Midbrain (tissue), 1 donor: ENCODE results near the gene SARM1.
A peak's percentile ranks its signal among the peaks of the same experiment; 100 is the strongest.
"Not testable (repeated sequence)": the region's sequence is repeated elsewhere in the genome, so short reads cannot be mapped to it uniquely, and the experiment has no call there.

Source experiments
- DNase-seq: peaks from one replicate; lab custom pipeline; 2025; lab: John Stamatoyannopoulos, UW

SARM1 gene

DNA sequence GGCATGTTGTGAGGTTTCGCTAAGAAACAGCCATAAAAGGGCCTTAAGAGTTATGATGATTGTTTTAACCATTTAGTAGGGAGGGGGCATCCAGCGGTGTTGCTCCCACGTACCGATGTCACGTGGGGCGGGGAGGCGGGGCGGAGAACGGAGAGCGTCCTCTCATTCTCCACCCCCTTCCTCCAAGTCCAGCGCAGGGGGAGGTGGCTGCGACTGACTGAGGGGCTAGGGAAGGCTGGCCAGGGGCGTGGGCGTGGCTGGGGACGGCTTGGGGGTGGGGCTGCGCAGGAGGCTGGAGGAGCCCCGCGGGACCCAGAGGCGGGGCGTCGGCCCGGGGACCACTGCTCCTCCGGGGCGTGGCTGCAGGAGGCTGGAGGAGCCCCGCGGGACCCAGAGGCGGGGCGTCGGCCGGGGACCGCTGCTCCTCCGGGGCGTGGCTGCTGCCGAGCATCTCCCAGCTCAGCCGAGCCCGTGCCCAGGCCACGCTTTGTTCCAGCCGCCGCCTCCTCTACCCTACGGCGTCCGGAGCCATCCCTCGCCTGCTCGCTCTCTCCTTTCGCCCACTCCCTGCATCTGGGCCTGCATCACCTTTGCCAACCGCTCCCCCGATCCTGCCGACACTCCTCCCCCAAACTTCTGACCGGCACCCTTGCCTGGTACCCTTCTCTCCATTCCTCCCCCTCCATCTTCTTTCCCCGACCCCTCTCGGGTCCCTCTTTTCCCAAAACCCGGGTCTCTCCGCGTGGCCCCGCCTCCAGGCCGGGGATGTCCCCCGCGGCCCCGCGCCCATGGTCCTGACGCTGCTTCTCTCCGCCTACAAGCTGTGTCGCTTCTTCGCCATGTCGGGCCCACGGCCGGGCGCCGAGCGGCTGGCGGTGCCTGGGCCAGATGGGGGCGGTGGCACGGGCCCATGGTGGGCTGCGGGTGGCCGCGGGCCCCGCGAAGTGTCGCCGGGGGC lies at the start of gene SARM1:
SARM1 (plus strand) TSS at position 450 of the 958 bp plus-strand sequence; CDS start at position 789, 339 bp downstream.
- peak; percentile 77 for DNase-seq

DNA sequence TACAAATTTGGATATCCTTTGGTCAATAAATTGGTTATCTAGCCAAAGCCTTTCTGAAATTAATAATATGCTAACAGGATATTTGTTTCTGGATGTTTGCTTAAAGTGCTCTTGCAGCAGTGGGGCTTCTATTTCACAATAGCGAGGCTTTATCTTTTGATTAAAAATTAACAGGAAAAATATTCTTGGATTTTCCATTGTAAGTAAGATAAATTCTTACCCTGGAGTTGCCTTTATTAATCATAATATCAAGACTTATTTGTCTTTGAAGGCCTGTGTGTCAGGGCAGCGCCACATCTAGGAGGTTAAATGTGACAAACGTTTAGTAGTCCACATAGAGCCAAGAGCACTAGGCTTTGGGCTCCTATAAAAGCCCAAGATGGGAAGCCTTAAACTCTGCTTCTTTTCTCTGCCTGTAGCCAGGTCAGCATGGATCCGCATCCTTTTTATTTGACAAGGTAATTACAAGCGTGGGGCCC lies 47.2 kb upstream of the SARM1 start:
- DNase-seq = no peak

DNA sequence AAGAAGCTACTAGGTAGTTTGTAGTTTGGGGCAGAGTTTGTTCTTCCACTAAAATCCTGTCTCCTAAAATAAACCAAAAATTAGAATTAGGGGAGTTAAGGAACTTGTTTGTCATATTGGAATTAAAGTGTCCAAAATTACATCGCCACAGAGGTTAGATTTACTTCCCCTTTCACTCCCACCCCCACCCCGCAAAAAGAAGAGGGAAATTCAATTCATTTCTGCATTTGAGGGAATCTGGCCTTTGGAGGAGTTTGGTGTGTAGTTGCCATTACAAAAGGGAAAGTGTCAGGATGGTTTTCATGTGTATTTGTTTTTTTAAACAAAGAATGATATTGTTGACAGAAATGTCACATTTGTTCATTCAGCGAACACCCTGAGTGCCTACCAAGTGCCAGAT lies 46.7 kb upstream of the SARM1 start:
- DNase-seq = no peak

DNA sequence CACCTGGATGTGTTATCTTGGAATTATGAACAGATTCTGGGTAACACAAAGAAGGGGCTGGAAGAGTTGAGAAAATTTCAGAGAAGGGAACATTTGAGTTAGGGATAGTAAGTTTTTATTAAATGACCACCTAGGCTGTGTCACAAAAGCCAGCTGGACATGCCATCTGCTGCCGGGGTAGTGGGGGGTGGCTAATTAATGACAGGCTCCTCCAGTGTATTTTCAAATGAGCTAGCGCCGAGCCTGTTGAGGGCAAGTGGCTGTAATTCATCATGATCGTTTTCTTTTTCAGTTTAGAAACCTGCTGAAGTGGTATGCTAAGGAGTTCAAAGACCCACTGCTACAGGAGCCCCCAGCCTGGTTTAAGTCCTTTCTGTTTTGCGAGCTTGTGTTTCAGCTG lies 46.3 kb upstream of the SARM1 start:
- no peak for DNase-seq

DNA sequence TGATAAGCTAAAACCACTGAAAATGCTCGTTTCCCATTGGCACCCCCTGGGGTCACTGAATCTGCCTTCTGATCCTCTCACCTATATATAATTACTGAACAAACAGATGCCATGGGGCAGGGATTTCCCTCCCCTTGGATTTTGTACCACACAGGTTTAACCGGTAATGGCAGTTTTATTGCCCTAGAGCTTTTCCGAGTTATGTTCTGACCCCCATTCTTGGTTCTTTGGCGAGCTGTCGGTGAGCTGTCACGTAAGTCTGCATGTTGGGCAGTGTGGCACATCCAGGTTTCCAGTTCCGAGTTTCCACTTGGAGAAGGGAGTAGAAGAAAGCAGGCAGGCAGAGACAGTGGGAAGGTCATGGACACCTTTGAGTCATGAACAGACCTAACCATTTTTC lies 45.4 kb upstream of the SARM1 start:
- no peak for DNase-seq

DNA sequence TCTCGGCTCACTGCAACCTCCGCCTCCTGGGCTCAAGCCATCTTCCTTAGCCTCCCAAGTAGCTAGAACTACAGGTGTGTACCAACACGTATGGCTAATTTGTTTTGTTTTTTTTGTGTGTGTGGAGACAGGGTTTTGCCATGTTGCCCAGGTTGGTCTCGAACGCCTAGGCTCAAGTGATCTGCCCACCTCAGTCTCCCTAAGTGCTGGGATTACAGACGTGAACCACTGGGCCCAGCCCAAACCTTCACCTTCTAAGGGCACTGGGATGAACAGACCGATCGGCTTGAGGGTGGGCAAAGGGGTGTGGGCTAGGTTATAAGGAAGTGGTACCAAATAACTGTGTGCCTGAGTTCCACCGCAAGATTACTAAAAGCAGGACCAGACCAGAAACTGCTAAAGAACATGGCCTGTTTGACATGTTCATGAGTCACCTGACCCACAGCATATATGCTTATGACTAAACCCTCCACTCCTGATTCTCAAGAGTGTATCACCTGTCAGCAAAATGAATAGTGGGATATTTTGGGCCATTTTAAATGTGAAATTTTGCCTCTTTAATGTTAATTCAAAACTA lies 44.4 kb upstream of the SARM1 start:
- DNase-seq = no peak

DNA sequence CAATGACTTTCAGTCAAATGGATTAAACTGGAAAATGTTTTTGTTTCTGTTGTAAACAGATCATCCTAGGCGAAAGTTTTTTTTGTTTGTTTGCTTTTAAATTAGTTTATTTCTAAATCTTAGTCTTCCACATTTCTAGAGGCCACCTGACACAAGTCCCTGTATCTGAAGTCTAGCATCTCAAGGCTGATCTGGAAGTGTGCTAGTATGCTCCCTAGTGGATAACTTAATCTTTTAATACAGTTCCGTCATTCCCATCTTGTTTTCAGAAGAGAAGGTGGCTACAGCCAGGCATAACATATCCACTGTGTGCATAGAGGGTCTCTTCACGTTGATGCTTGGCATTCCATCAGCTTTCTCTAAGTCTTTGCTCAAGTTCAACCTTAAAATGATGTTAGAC lies 43.8 kb upstream of the SARM1 start:
- DNase-seq = no peak

DNA sequence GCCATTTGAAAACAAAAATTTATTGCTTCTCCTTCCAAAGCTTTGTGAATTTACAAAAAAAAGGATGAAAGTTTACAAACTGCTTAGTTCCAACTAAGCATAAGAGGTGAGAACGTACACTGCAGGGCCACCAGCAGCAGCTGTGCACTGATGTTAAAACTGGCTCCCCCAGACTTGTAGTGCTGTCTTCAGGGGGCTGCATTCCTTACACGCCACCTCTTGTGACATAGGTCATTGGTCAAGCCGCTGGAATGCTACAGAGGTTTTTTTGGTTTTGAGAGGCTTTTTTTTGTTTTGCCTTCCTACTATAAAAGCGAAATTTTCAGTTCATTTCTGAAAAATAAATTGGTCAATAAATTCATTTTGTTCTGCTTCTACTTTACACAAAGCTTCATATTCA lies 43.2 kb upstream of the SARM1 start:
- DNase-seq = no peak

DNA sequence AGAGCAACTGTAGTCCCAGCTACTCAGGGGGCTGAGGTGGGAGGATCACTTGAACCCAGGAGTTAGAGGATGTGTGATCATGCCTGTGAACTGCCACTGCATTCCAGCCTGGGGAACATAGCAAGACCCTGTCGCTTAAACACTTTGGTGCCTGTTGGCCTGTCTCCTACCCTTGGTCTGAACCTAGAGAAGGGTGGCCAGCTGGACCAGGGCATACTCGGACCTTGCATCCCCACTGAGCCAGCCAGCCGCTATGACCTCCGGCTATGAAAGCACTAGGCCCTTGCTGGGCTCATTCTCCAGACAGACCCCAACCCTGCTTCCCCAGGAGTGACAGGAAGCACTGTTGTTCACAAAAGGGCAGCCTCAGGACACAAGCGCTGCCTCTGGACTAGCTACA lies 40.8 kb upstream of the SARM1 start:
- no peak for DNase-seq

DNA sequence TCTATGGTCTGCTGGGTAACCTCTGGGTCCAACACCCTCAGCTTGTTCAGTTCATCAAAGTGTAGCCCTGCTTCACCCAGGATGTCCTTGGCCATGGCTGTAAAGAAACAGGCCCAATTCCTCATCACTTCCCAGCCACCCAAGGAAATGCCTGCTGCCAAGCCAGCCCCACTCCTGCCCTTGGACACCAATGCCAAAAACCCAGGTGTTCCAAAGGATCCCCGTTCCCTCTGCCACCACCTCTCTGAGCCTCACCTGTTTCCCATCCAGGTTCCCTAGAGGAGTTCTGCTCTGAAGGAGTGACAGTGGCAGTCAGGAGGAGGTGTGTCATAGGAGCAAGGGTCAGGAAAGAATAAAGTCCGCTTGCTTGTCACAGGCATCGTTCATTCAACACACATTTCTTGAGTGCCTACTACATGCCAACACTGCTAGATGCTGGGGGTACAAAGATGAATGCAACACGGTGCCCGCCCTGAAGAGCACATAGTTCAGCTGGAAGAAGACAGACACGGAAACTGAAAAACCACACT lies 39.5 kb upstream of the SARM1 start:
- no peak for DNase-seq

DNA sequence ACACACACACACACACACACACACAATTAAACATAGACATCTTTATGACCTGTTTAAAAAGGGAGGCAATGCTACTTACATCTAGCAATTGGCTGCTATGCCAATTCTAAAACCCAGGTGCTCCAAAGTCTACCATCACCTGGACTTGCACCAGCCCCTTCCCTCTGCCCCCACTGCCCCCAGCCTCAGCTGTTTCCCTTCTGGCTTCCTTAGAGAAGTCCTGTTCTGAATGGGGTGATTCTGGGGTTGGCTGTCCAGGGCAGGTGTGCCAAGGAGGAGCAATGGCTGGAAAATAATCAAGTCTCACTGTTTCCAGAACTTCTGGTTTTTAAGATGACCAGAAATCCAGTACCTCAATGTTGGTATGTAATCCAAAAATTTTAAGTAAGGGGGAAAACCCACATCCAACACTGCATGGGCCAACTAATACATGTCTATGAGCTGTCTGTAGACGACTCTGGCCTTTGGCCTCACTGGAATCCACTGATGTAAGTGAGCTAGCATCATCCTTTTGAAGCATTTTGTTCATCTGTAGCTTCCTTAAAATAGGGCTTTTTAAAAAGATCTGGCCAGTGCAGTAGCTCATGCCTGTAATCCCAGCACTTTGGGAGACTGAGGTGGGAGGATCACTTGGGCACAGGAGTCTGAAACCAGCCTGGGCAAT lies 38.3 kb upstream of the SARM1 start:
- no peak for DNase-seq

DNA sequence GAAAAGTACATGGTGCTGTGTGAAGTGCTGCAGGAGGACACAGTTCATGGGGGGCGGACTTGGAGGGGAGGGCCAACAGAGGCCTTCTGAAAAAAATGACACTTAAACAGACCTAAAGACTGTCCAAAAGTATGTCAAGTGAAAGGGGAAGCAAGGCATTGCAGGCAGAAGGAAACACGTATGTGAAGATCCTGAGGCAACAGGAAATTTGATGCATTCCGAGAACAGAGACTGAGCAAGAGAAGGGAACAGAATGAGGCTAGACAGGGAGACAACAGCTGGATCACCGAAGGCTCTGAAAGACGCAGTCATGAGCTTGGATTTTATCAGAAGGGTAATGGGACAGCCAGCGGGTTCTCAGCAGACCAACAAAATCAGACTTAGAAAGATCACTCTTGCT lies 37.3 kb upstream of the SARM1 start:
- DNase-seq = no peak

DNA sequence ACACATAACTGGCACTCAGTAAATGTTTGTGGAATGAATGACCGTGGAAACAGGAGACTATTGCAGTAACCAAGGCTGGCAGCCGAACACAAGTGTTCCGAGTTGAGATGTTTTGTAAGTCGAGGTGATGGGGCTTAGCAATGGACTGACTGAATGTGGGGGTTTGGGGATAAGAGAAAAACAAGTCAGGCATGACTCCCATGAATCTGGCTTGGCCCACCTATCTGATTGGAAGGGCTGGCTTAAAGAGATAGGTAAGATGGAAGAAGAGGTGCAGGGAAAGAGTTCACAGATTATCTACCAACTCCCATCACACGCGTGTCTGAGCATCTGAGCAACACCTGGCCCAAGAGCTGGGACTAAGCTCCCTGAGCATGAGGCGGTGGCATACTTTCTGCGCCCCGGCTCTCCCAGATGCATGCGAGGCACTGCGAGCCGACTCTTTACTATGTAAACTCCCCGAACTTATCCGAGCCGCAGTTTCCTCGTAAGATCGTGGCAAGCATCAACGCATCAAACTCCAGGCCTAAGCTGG lies 36.8 kb upstream of the SARM1 start:
- no peak for DNase-seq

DNA sequence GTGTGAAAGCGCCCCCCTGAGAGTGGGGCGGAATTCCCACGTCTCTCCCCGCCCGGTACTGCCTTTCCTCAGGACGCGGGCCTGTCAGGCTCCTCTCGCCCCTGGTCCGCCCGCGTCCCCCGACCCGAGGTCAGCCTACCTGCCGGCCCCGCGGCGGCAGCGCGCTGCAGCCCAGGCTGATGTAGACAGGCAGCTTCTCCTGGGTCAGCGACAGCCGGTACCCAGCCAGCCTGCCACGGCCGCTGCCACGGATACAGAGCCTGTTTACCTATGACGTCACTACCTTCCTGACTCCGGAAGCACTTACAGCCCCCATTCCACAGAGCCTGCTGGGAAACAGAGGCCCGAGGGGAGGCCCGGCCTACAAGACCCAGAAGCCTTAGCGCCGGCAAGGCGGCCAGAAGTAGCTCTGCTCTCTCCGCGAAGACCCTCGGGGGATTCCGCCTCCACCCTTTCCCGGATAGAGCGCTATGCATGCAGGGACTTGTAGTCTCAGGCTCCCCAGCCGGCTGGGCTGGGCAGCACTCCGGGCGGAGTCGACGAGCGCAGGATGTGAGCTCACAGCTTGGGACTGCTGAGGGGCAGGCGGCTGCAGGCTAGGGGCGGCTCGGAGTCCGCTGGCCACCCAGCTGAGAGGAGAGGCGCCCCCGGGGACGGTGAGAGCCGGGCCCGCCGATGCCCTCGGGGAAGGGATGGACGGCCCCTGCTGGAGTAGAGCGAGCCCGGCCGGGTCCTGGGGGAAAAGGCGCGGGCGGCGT lies 36.1 kb upstream of the SARM1 start, which contains the start of the genes IFT20 and TNFAIP1:
IFT20 (minus strand) TSS at position 272 of the 758 bp plus-strand sequence. CDS start 3,487 bp downstream, outside the sequence.
TNFAIP1 (plus strand) TSS at position 561 of the 758 bp plus-strand sequence. CDS start 3,761 bp downstream, outside the sequence.
- DNase-seq = peak; percentile 100

DNA sequence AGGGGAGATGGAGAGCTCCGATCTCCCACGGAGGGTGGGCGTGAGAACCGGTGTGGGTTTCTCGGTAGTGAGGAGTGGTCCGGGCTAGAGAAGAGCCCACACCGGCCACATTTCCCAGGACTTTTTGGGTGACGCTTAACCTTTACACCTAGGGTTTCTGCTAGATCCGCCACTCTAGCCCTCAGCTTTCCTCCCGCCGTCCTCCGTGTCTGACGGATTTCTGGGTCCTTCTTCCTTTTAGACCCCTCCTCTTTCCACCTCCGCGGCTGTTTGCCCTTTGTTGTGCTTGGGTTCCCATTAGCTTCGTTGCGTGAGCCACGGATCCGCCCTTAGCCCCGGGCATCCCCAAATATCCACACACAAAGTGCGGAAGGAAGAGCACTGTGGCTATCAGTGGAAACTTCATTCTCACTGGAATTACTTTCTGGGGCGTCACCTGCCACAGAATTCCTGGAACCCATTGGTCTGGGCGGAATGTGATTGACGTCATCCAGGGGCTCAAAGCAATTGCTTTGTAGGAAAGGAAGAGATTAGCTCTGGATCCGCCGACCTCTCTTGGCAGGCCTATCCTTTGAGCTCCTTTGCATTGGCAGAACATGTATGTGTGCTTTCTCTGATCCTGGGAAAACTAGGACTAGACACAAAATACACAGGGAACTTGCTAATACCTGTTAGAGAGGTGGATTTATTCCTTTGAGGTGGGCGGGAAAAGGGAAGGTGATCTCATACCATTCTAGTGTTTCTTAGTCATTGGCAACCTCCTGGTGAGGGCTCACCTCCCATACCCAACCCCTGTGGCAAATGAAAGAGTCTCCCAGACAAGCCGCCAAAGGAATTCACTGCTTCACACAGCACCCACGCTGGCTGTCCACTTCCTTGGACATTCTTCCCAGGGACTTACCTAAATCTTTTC lies 35.3 kb upstream of the SARM1 start:
- peak; percentile 9 for DNase-seq

DNA sequence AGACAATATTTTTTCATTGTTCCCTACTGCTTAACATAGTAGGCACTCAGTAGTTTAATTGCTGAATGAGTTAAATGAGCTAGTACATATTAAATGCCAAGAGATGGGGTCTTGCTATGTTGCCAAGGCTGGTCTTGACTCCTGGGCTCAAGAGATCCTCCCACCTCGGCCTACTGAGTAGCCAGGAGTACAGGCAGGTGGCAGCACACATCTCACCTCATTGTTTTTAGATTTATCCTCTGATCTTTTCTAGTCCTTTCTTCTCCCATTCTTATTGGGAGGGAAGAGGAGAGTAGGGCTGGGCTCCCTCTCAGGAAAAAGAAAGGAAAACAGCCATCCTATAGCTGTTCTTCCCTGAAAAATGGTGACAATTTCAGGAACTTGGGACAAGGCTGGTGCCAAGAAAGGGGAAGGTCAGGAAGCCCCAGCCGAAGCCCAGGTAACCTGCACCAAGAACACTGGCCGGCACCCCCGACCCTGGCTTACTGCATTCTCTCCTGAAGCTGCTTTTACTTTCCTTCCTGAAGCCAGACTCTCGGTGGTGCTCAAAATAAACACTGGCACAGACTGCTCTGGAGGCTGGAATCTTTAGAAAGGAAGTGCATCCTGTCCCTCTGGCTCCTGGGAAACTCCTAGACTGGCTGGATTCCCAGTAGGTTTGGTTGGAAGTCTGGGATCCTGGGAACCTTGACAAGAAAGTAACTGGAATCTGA lies 33.3 kb upstream of the SARM1 start:
- no peak for DNase-seq

DNA sequence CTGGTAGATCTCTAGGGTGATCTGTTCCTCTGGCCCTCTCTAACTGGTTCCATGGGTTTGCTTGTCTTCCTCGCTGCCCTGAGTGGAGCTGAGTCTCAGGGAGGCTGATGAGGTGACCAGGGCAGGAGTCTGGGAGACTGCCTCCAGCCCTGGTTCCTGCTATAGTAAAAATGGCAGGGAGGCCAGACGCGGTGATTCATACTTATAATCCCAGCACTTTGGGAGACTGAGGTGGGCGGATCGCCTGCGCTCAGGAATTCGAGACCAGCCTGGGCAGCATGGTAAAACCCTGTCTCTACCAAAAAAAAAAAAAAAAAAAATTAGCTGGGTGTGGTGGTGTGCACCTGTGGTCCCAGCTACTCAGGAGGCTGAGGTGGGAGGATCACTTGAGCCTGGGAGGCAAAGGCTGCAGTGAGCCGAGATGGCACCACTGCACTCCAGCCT lies 32.7 kb upstream of the SARM1 start:
- DNase-seq = not testable (repeated sequence)

DNA sequence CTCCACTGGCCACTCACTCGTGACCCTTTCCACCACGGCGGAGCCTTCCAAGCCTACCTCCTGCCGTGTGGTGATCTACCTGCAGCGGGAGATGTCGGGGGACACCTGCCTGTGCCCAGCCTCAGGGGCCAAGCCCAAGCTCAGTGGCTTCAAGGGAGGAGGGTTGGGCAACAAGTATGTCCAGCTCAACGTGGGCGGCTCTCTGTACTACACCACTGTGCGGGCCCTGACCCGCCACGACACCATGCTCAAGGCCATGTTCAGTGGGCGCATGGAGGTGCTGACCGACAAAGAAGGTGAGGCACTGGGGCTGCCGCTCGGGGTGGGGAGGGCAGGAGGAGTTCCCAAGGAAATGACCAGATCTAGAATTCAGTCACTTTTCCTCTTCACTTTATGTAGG lies 32.1 kb upstream of the SARM1 start:
- DNase-seq = no peak

DNA sequence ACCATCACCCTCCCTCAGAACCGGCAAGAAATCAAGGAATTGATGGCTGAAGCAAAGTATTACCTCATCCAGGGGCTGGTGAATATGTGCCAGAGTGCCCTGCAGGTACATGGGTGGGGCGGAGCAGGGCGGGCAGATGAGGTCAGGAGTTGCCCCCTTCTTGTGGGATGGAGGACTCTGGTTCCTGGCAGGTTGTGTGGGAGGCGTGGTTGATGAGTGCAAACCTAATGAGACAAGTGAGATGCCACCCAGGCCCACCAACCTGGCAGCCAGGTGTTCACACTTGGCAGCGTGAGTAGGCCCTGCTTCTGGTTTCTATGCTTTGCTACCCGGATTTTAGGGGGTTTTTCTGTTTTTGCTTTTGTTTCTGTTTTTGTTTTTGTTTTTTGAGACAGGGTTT lies 31.1 kb upstream of the SARM1 start:
- no peak for DNase-seq
